Glutamatergic neuron (in vitro differentiated cells): ENCODE measurements around the gene DNAJB4. TPM values are rescaled to one million over a fixed set of nuclear protein-coding genes. Genes with fewer than 3 reads are reported as not detected.

ENCODE experiments used
- DNase-seq: peaks from one replicate; pipeline ENCODE4 v3.0.0; 2022
- H3K27ac Mint-ChIP-seq: one replicate; pipeline ENCODE4 v1.8.0; 2020; ENCODE audit warnings: mild to moderate bottlenecking, mixed read lengths, inconsistent platforms; ENCODE audit not compliant: unreplicated experiment
- H3K27me3 Mint-ChIP-seq: one replicate; pipeline ENCODE4 v1.8.0; 2020; ENCODE audit warnings: mild to moderate bottlenecking, moderate library complexity, mixed read lengths, inconsistent platforms; ENCODE audit not compliant: unreplicated experiment
- H3K36me3 Mint-ChIP-seq: one replicate; pipeline ENCODE4 v1.8.0; 2020; ENCODE audit warnings: mild to moderate bottlenecking, mixed read lengths, inconsistent platforms; ENCODE audit not compliant: unreplicated experiment
- H3K4me1 Mint-ChIP-seq: one replicate; pipeline ENCODE4 v1.8.0; 2020; ENCODE audit warnings: mild to moderate bottlenecking, low read depth, mixed read lengths, inconsistent platforms; ENCODE audit not compliant: unreplicated experiment
- H3K4me3 Mint-ChIP-seq: one replicate; pipeline ENCODE4 v1.8.0; 2020; ENCODE audit warnings: mild to moderate bottlenecking, mixed read lengths, inconsistent platforms; ENCODE audit not compliant: unreplicated experiment
- H3K9me3 Mint-ChIP-seq: one replicate; pipeline ENCODE4 v1.8.0; 2020; ENCODE audit warnings: mild to moderate bottlenecking, moderate library complexity, mixed read lengths, inconsistent platforms; ENCODE audit not compliant: unreplicated experiment
- total RNA-seq: library from RNA; stranded (reverse); fragmentation: NEBNext Ultra II Directional; extraction: Animal tissue kit (Norgen Biotek cat#: 25700); gene quantifications from one replicate; pipeline ENCODE4 v1.2.1, GENCODE V29; 2021; ENCODE audit not compliant: unreplicated experiment
- TF ChIP-seq, protein P1 (sequence below): fragments of 200-600 bp; sonication (generic); IDR thresholded peaks from one replicate; pipeline ENCODE4 v1.5.0; 2021; ENCODE audit not compliant: partially characterized antibody, unreplicated experiment

DNAJB4 gene
- total RNA-seq, 1 donor from 2014 or later: 20.1 TPM

DNA sequence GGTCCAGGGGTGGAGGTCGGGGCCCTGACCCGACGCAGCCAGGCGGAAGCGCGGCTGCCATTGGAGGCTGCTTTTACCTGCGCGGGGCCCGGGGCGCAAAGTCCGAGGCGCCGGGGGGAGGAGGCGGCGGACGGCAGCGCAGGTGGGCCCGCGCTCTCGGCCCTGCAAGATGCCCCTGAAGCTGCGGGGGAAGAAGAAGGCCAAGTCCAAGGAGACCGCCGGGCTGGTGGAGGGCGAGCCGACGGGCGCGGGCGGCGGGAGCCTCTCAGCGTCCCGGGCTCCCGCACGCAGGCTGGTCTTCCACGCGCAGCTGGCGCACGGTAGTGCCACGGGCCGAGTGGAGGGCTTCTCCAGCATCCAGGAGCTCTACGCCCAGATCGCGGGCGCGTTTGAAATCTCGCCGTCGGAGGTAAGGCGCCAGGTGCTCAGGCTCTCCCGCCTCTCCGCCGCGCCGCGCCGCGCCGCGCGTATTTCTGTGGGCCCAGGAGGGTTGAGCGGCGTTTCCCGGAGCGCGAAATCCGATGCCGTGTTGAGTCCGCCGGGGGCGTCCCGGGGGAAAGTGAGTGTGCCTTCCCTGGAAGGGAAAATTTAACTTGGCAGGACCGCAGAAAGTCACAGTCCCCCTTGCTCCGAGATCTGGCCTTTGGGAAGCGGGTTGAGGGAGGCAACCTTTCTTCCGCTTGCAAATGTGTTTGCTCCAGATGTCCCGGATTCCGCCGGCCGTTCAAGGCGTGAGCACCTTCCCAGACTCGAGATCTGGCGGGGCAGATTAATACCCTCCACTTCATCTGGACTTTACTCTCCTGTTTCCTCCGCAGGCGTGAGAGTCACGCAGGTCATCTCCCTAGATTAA, 41.4 kb downstream of the DNAJB4 start, which contains the start of gene GIPC2:
Gene GIPC2 (plus strand): TSS at position 41 of the 853 bp plus-strand sequence. CDS start 129 bp downstream, at position 170.
- H3K27ac Mint-ChIP-seq: no peak within 1 kb of the TSS
- DNase-seq: peak; percentile 46
- H3K4me1 Mint-ChIP-seq: peaks cover 7% of the 10 kb centered on the region
- peaks cover 13% of the 10 kb centered on the region for H3K27me3 Mint-ChIP-seq
- H3K36me3 Mint-ChIP-seq: peaks cover 10% of the 10 kb centered on the region
- TF ChIP-seq, protein P1, sequence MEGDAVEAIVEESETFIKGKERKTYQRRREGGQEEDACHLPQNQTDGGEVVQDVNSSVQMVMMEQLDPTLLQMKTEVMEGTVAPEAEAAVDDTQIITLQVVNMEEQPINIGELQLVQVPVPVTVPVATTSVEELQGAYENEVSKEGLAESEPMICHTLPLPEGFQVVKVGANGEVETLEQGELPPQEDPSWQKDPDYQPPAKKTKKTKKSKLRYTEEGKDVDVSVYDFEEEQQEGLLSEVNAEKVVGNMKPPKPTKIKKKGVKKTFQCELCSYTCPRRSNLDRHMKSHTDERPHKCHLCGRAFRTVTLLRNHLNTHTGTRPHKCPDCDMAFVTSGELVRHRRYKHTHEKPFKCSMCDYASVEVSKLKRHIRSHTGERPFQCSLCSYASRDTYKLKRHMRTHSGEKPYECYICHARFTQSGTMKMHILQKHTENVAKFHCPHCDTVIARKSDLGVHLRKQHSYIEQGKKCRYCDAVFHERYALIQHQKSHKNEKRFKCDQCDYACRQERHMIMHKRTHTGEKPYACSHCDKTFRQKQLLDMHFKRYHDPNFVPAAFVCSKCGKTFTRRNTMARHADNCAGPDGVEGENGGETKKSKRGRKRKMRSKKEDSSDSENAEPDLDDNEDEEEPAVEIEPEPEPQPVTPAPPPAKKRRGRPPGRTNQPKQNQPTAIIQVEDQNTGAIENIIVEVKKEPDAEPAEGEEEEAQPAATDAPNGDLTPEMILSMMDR: no peak
- H3K4me3 Mint-ChIP-seq: peak within 1 kb of the TSS; percentile 88
- no peaks in the 10 kb centered on the region for H3K9me3 Mint-ChIP-seq

DNA sequence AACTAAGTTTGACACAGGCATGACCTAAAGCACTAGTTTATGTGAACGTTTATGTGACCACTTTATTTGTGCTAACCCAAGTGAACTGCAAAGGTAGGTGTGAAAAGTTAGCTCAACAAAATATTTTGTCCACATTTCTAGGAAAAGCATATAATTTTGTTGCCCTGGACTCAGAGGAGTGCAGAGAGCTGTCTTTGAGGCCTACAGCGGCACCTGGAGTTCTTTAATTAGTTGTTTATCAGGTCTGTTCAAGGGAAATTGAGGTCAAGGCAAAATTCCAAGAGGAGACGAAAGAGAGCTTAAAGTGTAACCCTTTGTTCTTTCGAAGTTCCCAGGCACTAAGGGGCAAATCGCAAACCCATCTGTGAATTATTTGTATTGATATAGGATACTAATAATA, 42.4 kb downstream of the DNAJB4 start:
- peaks cover 10% of the 10 kb centered on the region for H3K36me3 Mint-ChIP-seq
- no peak for DNase-seq

GRCh38 chr1:78047631-78048030, 42.9 kb downstream of the DNAJB4 start:
- Mint-ChIP-seq H3K9me3 (peaks cover 2% of the 10 kb centered on the region), H3K27me3 (peaks cover 13% of the 10 kb centered on the region), H3K4me3 (no peak overlapping the region), H3K4me1 (peaks cover 7% of the 10 kb centered on the region), H3K27ac (no peak overlapping the region), H3K36me3 (peaks cover 10% of the 10 kb centered on the region)
- DNase-seq: no peak
- TF ChIP-seq, protein P1: no peak

More for the DNA sequence above, 42.4 kb downstream of the DNAJB4 start:
- H3K27ac Mint-ChIP-seq: no peak overlapping the region
- H3K9me3 Mint-ChIP-seq: peaks cover under 1% of the 10 kb centered on the region
- peaks cover 13% of the 10 kb centered on the region for H3K27me3 Mint-ChIP-seq
- no peak overlapping the region for H3K4me3 Mint-ChIP-seq
- H3K4me1 Mint-ChIP-seq: peaks cover 7% of the 10 kb centered on the region
- TF ChIP-seq, protein P1: no peak

DNA sequence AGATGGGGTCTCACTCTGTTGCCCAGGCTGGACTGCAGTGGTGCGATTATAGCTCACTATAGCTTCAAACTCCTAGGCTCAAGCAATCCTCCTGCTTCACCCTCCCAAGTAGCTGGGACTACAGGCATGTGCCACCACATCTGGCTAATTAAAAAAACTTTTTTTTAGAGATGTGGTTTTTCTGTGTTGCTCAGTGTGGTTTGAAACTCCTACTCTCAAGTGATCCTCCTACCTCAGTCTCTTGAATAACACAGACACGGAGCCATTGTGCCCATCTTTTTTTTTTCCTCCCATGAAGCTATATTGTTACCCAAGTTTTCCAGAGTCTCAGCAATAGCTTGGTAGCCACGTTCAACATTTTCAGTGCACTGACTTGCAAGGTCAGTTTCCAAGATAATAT, 43.7 kb downstream of the DNAJB4 start:
- Mint-ChIP-seq H3K4me3 (no peak overlapping the region), H3K36me3 (peaks cover 10% of the 10 kb centered on the region), H3K4me1 (peaks cover 7% of the 10 kb centered on the region), H3K27ac (no peak overlapping the region), H3K9me3 (peaks cover 2% of the 10 kb centered on the region), H3K27me3 (peaks cover 13% of the 10 kb centered on the region)
- TF ChIP-seq, protein P1: no peak
- no peak for DNase-seq

DNA sequence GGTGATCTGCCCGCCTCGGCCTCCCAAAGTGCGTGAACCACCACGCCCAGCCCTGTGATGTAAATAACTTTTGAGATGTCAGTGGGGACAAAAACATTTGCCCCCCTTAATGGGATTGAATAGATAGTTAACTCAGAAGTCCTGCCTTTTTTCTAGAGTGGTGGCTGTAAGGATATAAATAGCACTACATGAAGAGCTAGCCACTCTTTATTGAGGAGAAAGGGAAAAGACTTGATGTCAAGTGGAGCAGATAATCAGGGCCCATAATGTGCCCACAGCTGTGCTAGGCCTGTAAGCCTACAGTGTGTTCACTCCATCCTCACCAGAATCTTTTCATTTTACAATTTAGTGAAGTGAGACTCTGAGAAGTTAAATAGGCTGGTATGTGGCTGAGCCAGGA, 44.7 kb downstream of the DNAJB4 start:
- TF ChIP-seq, protein P1: no peak
- H3K4me3 Mint-ChIP-seq: no peak overlapping the region

More for the DNA sequence above, 44.7 kb downstream of the DNAJB4 start:
- Mint-ChIP-seq H3K36me3 (peaks cover 10% of the 10 kb centered on the region), H3K27ac (no peak overlapping the region), H3K9me3 (peaks cover 2% of the 10 kb centered on the region), H3K4me1 (peaks cover 7% of the 10 kb centered on the region), H3K27me3 (peaks cover 13% of the 10 kb centered on the region)
- DNase-seq: no peak
